Stimulated activated CD4-positive, alpha-beta T cell treated with anti-CD3 and anti-CD28 coated beads, TNF-alpha, amount 100 ng/mL, for 1 hour (primary cell): ENCODE results near the gene NAA35.
"Not testable (repeated sequence)": the region's sequence is repeated elsewhere in the genome, so short reads cannot be mapped to it uniquely, and the experiment has no call there.

Experiments used
- DNase-seq, 3 donors: peaks; one replicate each; pipeline ENCODE4 v3.0.0-alpha.2; 2020; ENCODE audit warnings: low read depth in 3 of 3, low spot score in 1 of 3

The NAA35 gene

GRCh38 chr9:86022687-86023266 is 81.8 kb downstream of the NAA35 start:
- no peak for DNase-seq

- DNase-seq = no peak
These were observed 86.8 kb downstream of the NAA35 start for GRCh38 chr9:86027767-86028166.

- DNase-seq = no peak
These were observed 94.2 kb downstream of the NAA35 start for GRCh38 chr9:86034863-86035734.

GRCh38 chr9:86035827-86036440 is 95.0 kb downstream of the NAA35 start:
- no peak for DNase-seq

GRCh38 chr9:86036555-86036954 is 95.6 kb downstream of the NAA35 start:
- no peak for DNase-seq

GRCh38 chr9:86039991-86040860 is 99.3 kb downstream of the NAA35 start:
- DNase-seq = no peak

- no peak for DNase-seq
These were observed 99.9 kb downstream of the NAA35 start for GRCh38 chr9:86040861-86041155.

GRCh38 chr9:86041311-86041741 is 100.4 kb downstream of the NAA35 start:
- DNase-seq = no peak

GRCh38 chr9:86042199-86042978 is 101.4 kb downstream of the NAA35 start:
- DNase-seq = no peak

GRCh38 chr9:86043586-86043985 is 102.6 kb downstream of the NAA35 start:
- no peak for DNase-seq

GRCh38 chr9:86043999-86044398 is 103.1 kb downstream of the NAA35 start:
- no peak for DNase-seq

- DNase-seq = no peak
These were observed 104.7 kb downstream of the NAA35 start for GRCh38 chr9:86045654-86046053.

- DNase-seq = no peak
These were observed 105.2 kb downstream of the NAA35 start for GRCh38 chr9:86046071-86046636.

- no peak for DNase-seq
These were observed 106.0 kb downstream of the NAA35 start for GRCh38 chr9:86046930-86047341.

- no peak for DNase-seq
These were observed 106.4 kb downstream of the NAA35 start for GRCh38 chr9:86047361-86047760.

- not testable (repeated sequence) for DNase-seq
These were observed 107.2 kb downstream of the NAA35 start for GRCh38 chr9:86048018-86048742.

GRCh38 chr9:86052556-86053468 is 111.9 kb downstream of the NAA35 start:
- no peak for DNase-seq

GRCh38 chr9:86054695-86055094 is 113.7 kb downstream of the NAA35 start:
- DNase-seq = no peak

GRCh38 chr9:86057491-86057890 is 116.5 kb downstream of the NAA35 start:
- no peak for DNase-seq
